Neural progenitor cell (in vitro differentiated cells): ENCODE measurements around the gene TPM3.

ENCODE experiments used
- CTCF ChIP-seq: fragments of 200-600 bp; sonication (generic); IDR thresholded peaks from 2 replicates; pipeline ENCODE4 v1.5.1; 2017; ENCODE audit warnings: antibody characterized with exemption, mild to moderate bottlenecking
- EZH2phosphoT487 ChIP-seq: fragments of 200-600 bp; sonication (generic); IDR thresholded peaks from 2 replicates; pipeline ENCODE4 v1.6.1; 2017; ENCODE audit warnings: antibody characterized with exemption

- TF ChIP-seq CTCF (no peak), EZH2phosphoT487 (no peak)
Measured at GRCh38 chr1:154154053-154154452, 37.8 kb downstream of the TPM3 start.
